SU-DHL-6 (cell line): ENCODE measurements around the gene RXRG.

Source experiments
- EZH2phosphoT487 ChIP-seq: fragments of 200-600 bp; sonication (generic), shearing (Covaris generic); conservative IDR thresholded peaks from 2 replicates; pipeline ENCODE4 v1.6.1; 2018; ENCODE audit warnings: mild to moderate bottlenecking, antibody characterized with exemption, low read length, moderate library complexity, mixed read lengths
- TF ChIP-seq, protein P1 (sequence below): fragments of 200-600 bp; sonication (generic); IDR thresholded peaks from one replicate; pipeline ENCODE4 v1.5.1; 2017; ENCODE audit warnings: antibody characterized with exemption, mild to moderate bottlenecking, low read length, moderate library complexity; ENCODE audit not compliant: insufficient read depth, poor library complexity, severe bottlenecking

DNA sequence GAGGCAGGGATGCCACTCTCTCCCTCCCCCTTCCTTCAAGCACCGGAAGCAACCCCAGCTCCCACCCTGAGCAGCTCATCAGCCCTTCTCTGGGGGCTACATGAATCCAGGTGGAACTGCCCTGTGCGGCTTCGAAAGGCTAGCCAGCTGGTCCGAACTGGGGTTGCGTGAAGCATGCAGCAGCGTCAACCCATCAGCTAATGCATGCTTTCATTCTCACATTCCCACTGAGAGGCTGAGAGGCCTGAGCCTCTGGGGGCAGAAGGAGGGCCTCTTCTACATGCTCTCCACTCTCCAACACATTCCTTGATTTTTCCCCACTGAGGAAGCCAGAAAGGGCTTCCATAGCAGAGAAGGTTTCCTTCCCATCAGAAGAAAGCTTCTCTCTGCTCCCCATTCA, 5.6 kb downstream of the RXRG start:
- no peak for TF ChIP-seq EZH2phosphoT487
- TF ChIP-seq, protein P1, sequence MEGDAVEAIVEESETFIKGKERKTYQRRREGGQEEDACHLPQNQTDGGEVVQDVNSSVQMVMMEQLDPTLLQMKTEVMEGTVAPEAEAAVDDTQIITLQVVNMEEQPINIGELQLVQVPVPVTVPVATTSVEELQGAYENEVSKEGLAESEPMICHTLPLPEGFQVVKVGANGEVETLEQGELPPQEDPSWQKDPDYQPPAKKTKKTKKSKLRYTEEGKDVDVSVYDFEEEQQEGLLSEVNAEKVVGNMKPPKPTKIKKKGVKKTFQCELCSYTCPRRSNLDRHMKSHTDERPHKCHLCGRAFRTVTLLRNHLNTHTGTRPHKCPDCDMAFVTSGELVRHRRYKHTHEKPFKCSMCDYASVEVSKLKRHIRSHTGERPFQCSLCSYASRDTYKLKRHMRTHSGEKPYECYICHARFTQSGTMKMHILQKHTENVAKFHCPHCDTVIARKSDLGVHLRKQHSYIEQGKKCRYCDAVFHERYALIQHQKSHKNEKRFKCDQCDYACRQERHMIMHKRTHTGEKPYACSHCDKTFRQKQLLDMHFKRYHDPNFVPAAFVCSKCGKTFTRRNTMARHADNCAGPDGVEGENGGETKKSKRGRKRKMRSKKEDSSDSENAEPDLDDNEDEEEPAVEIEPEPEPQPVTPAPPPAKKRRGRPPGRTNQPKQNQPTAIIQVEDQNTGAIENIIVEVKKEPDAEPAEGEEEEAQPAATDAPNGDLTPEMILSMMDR, result no peak
